ENCODE data around the gene ERICH6B. TPM values are rescaled to one million over a fixed set of nuclear protein-coding genes. Genes with fewer than 3 reads are reported as not detected.

Gene ERICH6B
- total and polyA plus RNA-seq, 2 of the 8 experiments (the other 6 are each of a cell fraction or from before 2014, with no cell fraction given), result not detected

- TF ChIP-seq JUND (IDR thresholded peaks at IDR 0.05; ENCODE audit: low read length) (no peak), CBX5 (IDR thresholded peaks at IDR 0.05; ENCODE audit: low read depth, low read length) (no peak), BCL11A (IDR thresholded peaks at IDR 0.05; ENCODE audit: low read depth in 2 of 2, low read length in 2 of 2) (no peak)
Measured at GRCh38 chr13:45629940-45630339, 14.4 kb upstream of the ERICH6B start (continued).
